ENCODE data around the gene ASB6.

The ASB6 gene

GRCh38 chr9:129632460-129632859 lies 9.5 kb downstream of the ASB6 start:
- Histone ChIP-seq H2BK15ac (replicated peaks; ENCODE audit: low read depth) (no peak overlapping the region), H3K4me2 (ENCODE audit: low read length) (no peak overlapping the region), H3K23ac (ENCODE audit: low read length) (no peak overlapping the region), H2BK5ac (ENCODE audit: low read length) (no peak overlapping the region), H3K4ac (ENCODE audit: low read depth, low read length) (no peak overlapping the region), H4K5ac (ENCODE audit: low read length) (no peak overlapping the region), H3K27ac (ENCODE audit: low read depth, low read length) (no peak overlapping the region), H3K27me3 (ENCODE audit: insufficient read depth, low read length, poor library complexity) (no peaks in the 10 kb centered on the region), H3K18ac (ENCODE audit: low read length) (no peak overlapping the region), H4K8ac (ENCODE audit: low read depth, low read length) (no peak overlapping the region), H2BK120ac (ENCODE audit: low read depth, low read length) (no peak overlapping the region), H3K79me2 (ENCODE audit: control insufficient read depth, insufficient read depth, low read length) (peaks cover 64% of the 10 kb centered on the region), H3K9ac (ENCODE audit: low read length) (no peak overlapping the region), H3K79me1 (ENCODE audit: low read length) (peaks cover 31% of the 10 kb centered on the region), H2AK5ac (ENCODE audit: low read length) (no peak overlapping the region), H3K4me3 (ENCODE audit: low read length) (no peak overlapping the region), H3K56ac (ENCODE audit: low read length) (no peak overlapping the region), H3K4me1 (ENCODE audit: control insufficient read depth, low read depth, low read length) (peaks cover 8% of the 10 kb centered on the region), H3K36me3 (ENCODE audit: control insufficient read depth, insufficient read depth, low read length) (peaks cover 11% of the 10 kb centered on the region)
- WGBS (ENCODE audit: extremely low coverage, insufficient coverage, low lambda C conversion rate): no CpG with 5 or more reads among the region's 13 CpGs
- no peak for DNase-seq

- no peak overlapping the region for H3K4ac ChIP-seq (ENCODE audit: low read depth, low read length)
- peaks cover 11% of the 10 kb centered on the region for H3K4me1 ChIP-seq (ENCODE audit: control insufficient read depth, low read depth, low read length)
- peaks cover 71% of the 10 kb centered on the region for H3K79me2 ChIP-seq (ENCODE audit: control insufficient read depth, insufficient read depth, low read length)
- no peak overlapping the region for H2BK15ac ChIP-seq (replicated peaks; ENCODE audit: low read depth)
- no peak overlapping the region for H2BK120ac ChIP-seq (ENCODE audit: low read depth, low read length)
- H3K4me3 ChIP-seq (ENCODE audit: low read length): no peak overlapping the region
- no peak overlapping the region for H3K9ac ChIP-seq (ENCODE audit: low read length)
- no peak overlapping the region for H3K27ac ChIP-seq (ENCODE audit: low read depth, low read length)
- WGBS (ENCODE audit: extremely low coverage, insufficient coverage, low lambda C conversion rate): no CpG with 5 or more reads among the region's 19 CpGs
- H2AK5ac ChIP-seq (ENCODE audit: low read length): no peak overlapping the region
- no peak overlapping the region for H3K23ac ChIP-seq (ENCODE audit: low read length)
- H3K18ac ChIP-seq (ENCODE audit: low read length): no peak overlapping the region
- H3K36me3 ChIP-seq (ENCODE audit: control insufficient read depth, insufficient read depth, low read length): peaks cover 11% of the 10 kb centered on the region
- no peaks in the 10 kb centered on the region for H3K27me3 ChIP-seq (ENCODE audit: insufficient read depth, low read length, poor library complexity)
- no peak overlapping the region for H4K8ac ChIP-seq (ENCODE audit: low read depth, low read length)
- no peak overlapping the region for H2BK5ac ChIP-seq (ENCODE audit: low read length)
- H3K79me1 ChIP-seq (ENCODE audit: low read length): peaks cover 37% of the 10 kb centered on the region
- no peak overlapping the region for H3K56ac ChIP-seq (ENCODE audit: low read length)
- H3K4me2 ChIP-seq (ENCODE audit: low read length): no peak overlapping the region
- H4K5ac ChIP-seq (ENCODE audit: low read length): no peak overlapping the region
- DNase-seq: no peak
Observed at GRCh38 chr9:129631674-129632129, 10.2 kb downstream of the ASB6 start.

- Histone ChIP-seq H3K9ac (ENCODE audit: low read length) (peak overlapping the region; percentile 38), H4K8ac (ENCODE audit: low read depth, low read length) (no peak overlapping the region), H3K79me1 (ENCODE audit: low read length) (peaks cover 37% of the 10 kb centered on the region), H3K4me1 (ENCODE audit: control insufficient read depth, low read depth, low read length) (peaks cover 11% of the 10 kb centered on the region), H3K4me3 (ENCODE audit: low read length) (no peak overlapping the region), H3K23ac (ENCODE audit: low read length) (peak overlapping the region; percentile 17), H2BK5ac (ENCODE audit: low read length) (no peak overlapping the region), H3K56ac (ENCODE audit: low read length) (peak overlapping the region; percentile 46), H2BK15ac (replicated peaks; ENCODE audit: low read depth) (no peak overlapping the region), H3K79me2 (ENCODE audit: control insufficient read depth, insufficient read depth, low read length) (peaks cover 77% of the 10 kb centered on the region), H3K36me3 (ENCODE audit: control insufficient read depth, insufficient read depth, low read length) (peaks cover 11% of the 10 kb centered on the region), H3K27me3 (ENCODE audit: insufficient read depth, low read length, poor library complexity) (no peaks in the 10 kb centered on the region), H3K4ac (ENCODE audit: low read depth, low read length) (no peak overlapping the region), H3K27ac (ENCODE audit: low read depth, low read length) (no peak overlapping the region), H4K5ac (ENCODE audit: low read length) (no peak overlapping the region), H3K18ac (ENCODE audit: low read length) (no peak overlapping the region), H2BK120ac (ENCODE audit: low read depth, low read length) (no peak overlapping the region), H3K4me2 (ENCODE audit: low read length) (no peak overlapping the region), H2AK5ac (ENCODE audit: low read length) (no peak overlapping the region)
- DNase-seq: peak; percentile 31
- no CpG with 5 or more reads among the region's 21 CpGs for WGBS (ENCODE audit: extremely low coverage, insufficient coverage, low lambda C conversion rate)
Observed at GRCh38 chr9:129630967-129631673, 10.8 kb downstream of the ASB6 start.

- Histone ChIP-seq H2BK120ac (ENCODE audit: low read depth, low read length) (no peak overlapping the region), H2BK5ac (ENCODE audit: low read length) (no peak overlapping the region), H3K4ac (ENCODE audit: low read depth, low read length) (no peak overlapping the region), H4K5ac (ENCODE audit: low read length) (no peak overlapping the region), H3K4me1 (ENCODE audit: control insufficient read depth, low read depth, low read length) (peaks cover 11% of the 10 kb centered on the region), H3K23ac (ENCODE audit: low read length) (no peak overlapping the region), H3K79me2 (ENCODE audit: control insufficient read depth, insufficient read depth, low read length) (peaks cover 78% of the 10 kb centered on the region), H3K4me2 (ENCODE audit: low read length) (no peak overlapping the region), H3K79me1 (ENCODE audit: low read length) (peaks cover 35% of the 10 kb centered on the region), H3K9ac (ENCODE audit: low read length) (no peak overlapping the region), H2BK15ac (replicated peaks; ENCODE audit: low read depth) (no peak overlapping the region), H3K27ac (ENCODE audit: low read depth, low read length) (no peak overlapping the region), H2AK5ac (ENCODE audit: low read length) (no peak overlapping the region), H3K36me3 (ENCODE audit: control insufficient read depth, insufficient read depth, low read length) (peaks cover 4% of the 10 kb centered on the region), H3K4me3 (ENCODE audit: low read length) (no peak overlapping the region), H3K56ac (ENCODE audit: low read length) (no peak overlapping the region), H3K27me3 (ENCODE audit: insufficient read depth, low read length, poor library complexity) (no peaks in the 10 kb centered on the region), H4K8ac (ENCODE audit: low read depth, low read length) (no peak overlapping the region), H3K18ac (ENCODE audit: low read length) (no peak overlapping the region)
- WGBS (ENCODE audit: extremely low coverage, insufficient coverage, low lambda C conversion rate): no CpG with 5 or more reads among the region's 8 CpGs
- no peak for DNase-seq
Observed at GRCh38 chr9:129629251-129629820, 12.6 kb downstream of the ASB6 start.

- Histone ChIP-seq H3K23ac (ENCODE audit: low read length) (no peak overlapping the region), H3K4me1 (ENCODE audit: control insufficient read depth, low read depth, low read length) (peaks cover 11% of the 10 kb centered on the region), H3K18ac (ENCODE audit: low read length) (no peak overlapping the region), H3K9ac (ENCODE audit: low read length) (no peak overlapping the region), H3K4ac (ENCODE audit: low read depth, low read length) (no peak overlapping the region), H2BK5ac (ENCODE audit: low read length) (no peak overlapping the region), H3K4me3 (ENCODE audit: low read length) (no peak overlapping the region), H2BK120ac (ENCODE audit: low read depth, low read length) (no peak overlapping the region), H2AK5ac (ENCODE audit: low read length) (no peak overlapping the region), H3K36me3 (ENCODE audit: control insufficient read depth, insufficient read depth, low read length) (no peaks in the 10 kb centered on the region), H3K4me2 (ENCODE audit: low read length) (no peak overlapping the region), H3K27me3 (ENCODE audit: insufficient read depth, low read length, poor library complexity) (no peaks in the 10 kb centered on the region), H4K5ac (ENCODE audit: low read length) (no peak overlapping the region), H3K56ac (ENCODE audit: low read length) (no peak overlapping the region), H3K27ac (ENCODE audit: low read depth, low read length) (no peak overlapping the region), H3K79me2 (ENCODE audit: control insufficient read depth, insufficient read depth, low read length) (peaks cover 74% of the 10 kb centered on the region), H3K79me1 (ENCODE audit: low read length) (peaks cover 31% of the 10 kb centered on the region), H2BK15ac (replicated peaks; ENCODE audit: low read depth) (no peak overlapping the region), H4K8ac (ENCODE audit: low read depth, low read length) (no peak overlapping the region)
- no CpG with 5 or more reads among the region's 6 CpGs for WGBS (ENCODE audit: extremely low coverage, insufficient coverage, low lambda C conversion rate)
- no peak for DNase-seq
Observed at GRCh38 chr9:129628709-129629108, 13.2 kb downstream of the ASB6 start.

All from mesendoderm (in vitro differentiated cells).